Measurements from ENCODE around the gene RBMS3.

DNA sequence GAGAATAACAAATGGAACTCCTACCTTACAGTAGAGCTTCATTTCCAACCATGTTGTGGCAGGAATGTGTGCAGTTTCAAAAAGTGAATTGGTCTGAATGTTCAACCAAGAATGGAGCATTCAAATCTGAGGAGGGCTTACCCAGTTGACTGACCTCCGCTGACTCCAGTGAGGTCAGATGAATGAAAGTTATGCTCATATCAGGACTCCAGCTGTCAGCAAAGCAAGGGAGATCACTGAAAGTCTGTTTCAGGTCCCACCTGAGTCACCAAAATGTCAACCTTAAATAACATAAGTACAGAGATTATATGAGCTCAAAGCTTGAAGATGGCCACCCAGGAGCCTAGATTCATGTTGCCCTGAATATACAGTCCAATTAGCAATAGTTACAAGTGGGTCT, 473.5 kb downstream of the RBMS3 start:
- TF ChIP-seq, protein P1, sequence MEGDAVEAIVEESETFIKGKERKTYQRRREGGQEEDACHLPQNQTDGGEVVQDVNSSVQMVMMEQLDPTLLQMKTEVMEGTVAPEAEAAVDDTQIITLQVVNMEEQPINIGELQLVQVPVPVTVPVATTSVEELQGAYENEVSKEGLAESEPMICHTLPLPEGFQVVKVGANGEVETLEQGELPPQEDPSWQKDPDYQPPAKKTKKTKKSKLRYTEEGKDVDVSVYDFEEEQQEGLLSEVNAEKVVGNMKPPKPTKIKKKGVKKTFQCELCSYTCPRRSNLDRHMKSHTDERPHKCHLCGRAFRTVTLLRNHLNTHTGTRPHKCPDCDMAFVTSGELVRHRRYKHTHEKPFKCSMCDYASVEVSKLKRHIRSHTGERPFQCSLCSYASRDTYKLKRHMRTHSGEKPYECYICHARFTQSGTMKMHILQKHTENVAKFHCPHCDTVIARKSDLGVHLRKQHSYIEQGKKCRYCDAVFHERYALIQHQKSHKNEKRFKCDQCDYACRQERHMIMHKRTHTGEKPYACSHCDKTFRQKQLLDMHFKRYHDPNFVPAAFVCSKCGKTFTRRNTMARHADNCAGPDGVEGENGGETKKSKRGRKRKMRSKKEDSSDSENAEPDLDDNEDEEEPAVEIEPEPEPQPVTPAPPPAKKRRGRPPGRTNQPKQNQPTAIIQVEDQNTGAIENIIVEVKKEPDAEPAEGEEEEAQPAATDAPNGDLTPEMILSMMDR (IDR thresholded peaks at IDR 0.05; ENCODE audit: poor library complexity): no peak
- TF ChIP-seq EZH2phosphoT487 (IDR thresholded peaks at IDR 0.05; ENCODE audit: low read depth, severe bottlenecking, unreplicated experiment): no peak

All from hepatocyte (in vitro differentiated cells).